Posterior cingulate gyrus (tissue), 11 donors: ENCODE results near the gene LCN9.

Experiments
- DNase-seq, 10 donors: peaks; one replicate each; pipeline versions ENCODE4 v3.0.0 to v3.0.0-alpha.2; 2020 to 2021; ENCODE audit warnings: mixed read lengths in 3 of 10
- intact Hi-C: fragments of 100-400 bp; cut with DNase I; formaldehyde crosslinking; loops from one replicate; pipeline ENCODE4 v1.15.1; 2023

LCN9 gene

DNA sequence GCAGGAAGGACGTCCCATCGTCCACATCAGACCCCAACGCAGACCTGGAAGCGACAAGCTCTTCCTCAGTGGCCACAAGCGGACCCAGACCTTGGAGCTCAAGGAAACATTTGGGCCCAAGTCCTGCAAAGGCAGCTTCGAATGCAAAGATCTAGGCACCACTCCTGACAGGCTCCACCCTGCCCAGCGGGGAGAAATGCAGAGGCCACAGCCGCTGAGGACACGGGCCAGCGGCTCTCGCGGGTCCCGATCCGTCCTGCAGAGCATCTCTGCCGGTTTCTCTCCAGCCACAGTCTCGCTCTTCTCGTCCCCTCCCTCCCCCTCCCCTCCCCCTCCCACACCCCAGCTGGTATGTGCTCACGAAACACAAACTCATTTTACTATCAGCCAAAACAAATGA is 31.3 kb downstream of the LCN9 start:
- no peak for DNase-seq
- intact Hi-C loops = no loop called here

DNA sequence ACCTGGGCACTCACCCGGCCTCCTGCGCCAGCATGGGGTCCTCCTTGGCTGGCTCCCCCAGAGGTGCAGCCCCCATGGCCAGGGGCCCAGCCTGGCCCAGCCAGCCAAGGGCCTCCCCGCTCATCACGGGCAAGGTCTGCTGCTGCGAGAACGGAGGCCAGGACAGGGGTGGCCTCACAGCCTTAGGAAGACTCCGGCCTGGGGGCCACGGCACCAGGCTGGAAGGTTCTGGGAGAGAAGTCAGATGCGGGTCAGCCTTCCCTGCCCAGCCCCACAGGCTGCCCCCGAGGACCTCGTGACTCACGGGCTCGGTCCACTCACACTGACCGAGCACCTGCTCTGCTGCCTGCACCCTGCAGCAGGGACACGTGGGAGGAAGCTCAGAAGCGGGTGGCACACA is 31.9 kb downstream of the LCN9 start:
- intact Hi-C loops = no loop called here
- no peak for DNase-seq

DNA sequence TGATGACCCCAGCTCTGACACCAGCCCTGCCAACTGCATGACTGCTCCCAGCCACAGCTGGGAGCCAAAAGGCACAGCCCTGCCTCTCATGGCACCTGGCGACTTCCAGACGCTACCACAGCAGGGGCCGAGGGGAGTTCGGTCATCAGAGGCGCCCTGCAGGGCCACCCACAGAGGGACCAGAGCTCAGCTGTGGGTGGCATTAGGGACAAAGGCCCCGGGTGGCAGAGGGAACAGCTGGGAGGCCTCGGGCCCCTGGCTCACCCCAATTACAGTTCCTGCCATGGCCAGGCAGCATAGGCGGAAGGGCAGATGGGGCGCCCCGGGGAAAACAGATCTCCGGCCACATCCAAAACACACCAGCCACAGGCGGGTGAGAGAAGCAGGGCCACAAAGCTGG is 32.5 kb downstream of the LCN9 start:
- intact Hi-C loops = no loop called here
- DNase-seq = no peak

DNA sequence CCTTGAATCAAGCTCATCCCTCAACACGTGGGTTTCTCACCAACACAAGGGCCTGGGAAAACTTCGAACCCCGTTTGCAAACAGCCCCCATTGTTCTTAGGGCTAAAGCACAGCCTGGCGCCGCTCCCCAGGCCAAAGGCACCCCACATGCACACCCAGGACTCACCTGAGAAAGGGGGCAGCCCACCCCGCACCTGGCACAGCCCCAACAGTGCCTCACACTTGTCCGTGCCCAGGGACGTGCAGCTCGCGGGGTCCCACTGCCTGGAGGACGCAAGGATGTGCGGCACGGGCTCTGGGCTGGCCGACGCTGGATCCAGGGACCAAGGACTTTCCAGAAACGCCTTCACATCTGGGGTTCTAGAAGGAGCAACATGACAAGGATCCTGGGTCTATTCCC is 33.3 kb downstream of the LCN9 start:
- intact Hi-C loops = no loop called here
- no peak for DNase-seq

DNA sequence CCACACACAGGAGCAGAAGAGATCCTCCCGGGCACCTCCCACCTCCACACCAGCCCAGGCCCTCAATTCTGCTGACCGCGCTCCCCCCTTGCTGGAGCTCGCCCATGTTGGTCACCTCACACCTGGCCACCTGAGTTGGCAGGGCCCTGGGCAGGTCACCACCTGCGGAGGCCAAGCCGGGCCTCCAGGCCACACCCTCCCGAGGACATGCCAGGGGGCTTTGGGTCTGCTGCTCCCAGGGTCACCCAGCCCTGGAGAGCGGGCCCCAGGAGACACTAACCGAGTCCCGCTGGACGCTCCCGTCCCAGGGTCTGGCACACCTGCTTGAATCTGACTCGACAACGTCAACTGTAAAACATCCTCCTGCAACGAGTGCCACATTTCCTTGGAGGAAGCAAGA is 34.1 kb downstream of the LCN9 start:
- no peak for DNase-seq
- intact Hi-C loops = no loop called here

DNA sequence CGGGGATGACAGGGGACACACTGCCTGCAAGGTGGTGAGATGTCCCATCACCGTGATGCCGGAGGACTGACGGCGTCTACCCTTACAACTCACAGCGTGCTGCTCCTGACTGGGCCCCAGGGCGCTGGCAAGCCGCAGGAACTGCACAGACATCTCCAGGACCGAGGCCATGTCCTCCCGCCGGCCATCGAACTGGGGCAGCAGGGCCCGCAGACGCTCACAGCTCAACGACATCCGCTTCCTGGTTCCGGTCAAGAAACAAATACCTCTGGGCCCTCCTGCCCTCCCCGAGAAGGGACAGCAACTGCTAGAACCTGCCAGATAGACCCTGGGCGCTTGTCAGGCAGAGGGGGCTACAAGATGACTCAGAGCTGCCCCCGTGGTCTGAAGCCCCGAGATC is 35.1 kb downstream of the LCN9 start:
- intact Hi-C loops = no loop called here

DNA sequence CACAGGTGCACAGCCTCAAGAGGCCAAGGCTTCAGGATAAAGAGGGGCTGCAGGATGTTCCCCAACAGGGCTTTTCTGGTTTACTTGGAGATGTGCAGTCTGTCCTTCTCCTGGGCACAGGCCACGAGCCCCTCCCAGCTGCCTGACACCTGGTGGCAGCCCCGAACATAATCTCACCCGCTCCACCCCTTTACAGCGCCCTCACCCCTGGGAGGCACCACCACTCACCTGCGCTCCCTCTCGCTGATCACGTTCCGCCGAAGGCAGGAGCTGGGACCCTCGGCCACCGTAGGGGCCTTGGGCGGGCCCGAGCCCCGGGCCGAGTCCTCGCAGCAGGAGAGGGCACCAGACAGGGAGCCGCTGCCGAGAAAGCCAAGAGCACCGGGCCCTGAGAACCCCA is 35.7 kb downstream of the LCN9 start:
- intact Hi-C loops = no loop called here
- DNase-seq = no peak

More for the DNA sequence above, 35.1 kb downstream of the LCN9 start:
- no peak for DNase-seq

- intact Hi-C loops = no loop called here
- DNase-seq = no peak
Measured at GRCh38 chr9:135699440-135699839, 36.3 kb downstream of the LCN9 start, which contains the start of gene SOHLH1. SOHLH1 (minus strand) TSS chr9:135699481; CDS start chr9:135699467, 14 bp downstream.

DNA sequence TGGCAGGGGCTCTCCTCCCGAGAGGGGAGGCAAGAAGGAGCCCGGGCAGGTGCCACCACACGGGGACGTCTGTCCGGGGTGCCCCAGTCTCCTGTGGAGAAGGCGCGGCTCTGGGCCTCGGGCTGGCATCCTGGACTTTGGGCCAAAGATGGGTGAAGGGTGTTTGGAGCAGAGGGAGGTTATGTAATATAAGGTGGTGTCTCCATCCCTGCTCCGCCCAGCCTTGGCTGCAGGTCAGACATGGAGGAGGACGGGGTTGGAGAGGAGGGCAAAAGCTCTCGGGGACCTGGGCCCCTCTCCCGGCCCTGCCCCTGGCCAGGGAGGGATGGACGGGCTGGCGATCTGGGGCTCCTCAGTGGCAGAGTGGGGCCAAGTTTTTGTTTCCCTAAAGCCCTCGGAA is 37.4 kb downstream of the LCN9 start:
- intact Hi-C loops = loop anchor here (5.0 kb wide), 1 partner anchor 422 kb away; no protein-coding TSS in a partner anchor

DNA sequence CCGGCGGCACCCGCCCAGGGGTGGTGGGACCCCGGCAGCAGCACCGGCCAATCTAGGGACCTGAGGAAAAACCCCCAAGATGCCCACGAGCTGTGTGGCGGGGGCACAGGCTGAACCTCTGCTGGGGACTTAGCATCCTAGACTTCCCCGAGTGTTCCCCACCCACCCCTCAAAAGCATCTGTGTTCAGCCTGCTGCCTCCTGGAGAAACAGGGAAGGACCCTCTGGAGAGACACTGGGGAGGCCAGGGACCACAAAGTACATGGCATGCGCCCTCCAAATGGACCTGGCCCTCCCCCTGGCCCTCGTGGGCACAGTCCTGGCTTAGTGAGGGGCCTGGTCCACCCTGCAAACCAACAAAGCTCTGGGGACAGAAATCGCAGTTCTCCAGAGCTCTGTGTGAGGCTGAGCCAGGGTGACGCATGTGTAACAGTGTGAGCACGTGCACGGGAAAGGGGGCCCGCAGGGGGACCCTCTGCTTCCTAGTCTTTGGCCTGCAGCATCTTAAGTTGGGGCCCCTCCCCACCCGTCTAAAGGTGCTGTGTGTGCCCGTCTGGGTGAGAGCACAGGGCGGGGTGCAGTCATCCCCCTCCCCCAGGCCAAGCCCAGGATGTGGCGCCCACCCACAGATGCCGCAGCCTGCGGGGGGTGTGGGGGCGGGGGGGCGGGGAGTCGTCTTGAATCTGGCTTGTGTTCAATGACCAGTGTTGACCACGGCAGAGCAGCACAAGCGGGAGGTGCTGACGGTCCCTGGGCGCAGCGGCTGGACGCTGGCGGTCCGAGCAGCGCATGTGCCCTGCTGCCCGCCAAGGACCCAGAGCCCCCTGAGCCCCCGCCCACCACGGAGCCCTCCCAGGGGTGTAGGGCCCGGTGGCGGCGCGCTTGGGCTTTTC is 38.2 kb downstream of the LCN9 start:
- intact Hi-C loops = loop anchor here (5.0 kb wide), 1 partner anchor 421 kb away; no protein-coding TSS in a partner anchor
- no peak for DNase-seq

More for the DNA sequence above, 37.4 kb downstream of the LCN9 start:
- DNase-seq = no peak

GRCh38 chr9:135701959-135702721 is 39.0 kb downstream of the LCN9 start, which contains the start of gene KCNT1:
KCNT1 (plus strand) TSS chr9:135702185; CDS start chr9:135702259, 74 bp downstream.
- DNase-seq = peak in 8 of 10 donors; percentile 49 to 95 (median 66)
- intact Hi-C loops = loop anchor here (5.0 kb wide), 1 partner anchor 420 kb away; no protein-coding TSS in a partner anchor

- intact Hi-C loops = loop anchor here (5.0 kb wide), 1 partner anchor 419 kb away; no protein-coding TSS in a partner anchor
- peak in 5 of 10 donors; percentile 40 to 92 (median 55) for DNase-seq
Measured at GRCh38 chr9:135703726-135704125, 40.6 kb downstream of the LCN9 start.

DNA sequence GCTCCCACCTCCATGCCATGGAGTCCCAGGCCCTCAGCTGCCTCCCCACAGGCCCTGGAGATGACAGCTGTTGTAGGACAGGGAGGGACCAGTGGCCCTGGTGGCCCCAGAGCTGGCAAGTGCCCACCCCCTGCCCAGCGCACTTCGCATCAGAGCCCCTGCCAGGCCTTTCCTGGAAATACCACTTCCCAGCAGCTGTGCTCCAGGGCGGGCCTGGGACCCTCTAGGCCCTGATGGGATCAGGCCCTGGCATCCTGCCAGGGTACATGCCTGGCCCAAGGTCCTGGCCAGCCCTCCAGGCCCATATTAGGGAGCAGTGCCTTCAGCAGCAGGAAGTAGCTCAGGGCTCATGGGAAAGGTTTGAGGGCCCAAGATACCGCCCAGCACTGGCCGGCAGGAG is 41.4 kb downstream of the LCN9 start:
- DNase-seq = no peak
- intact Hi-C loops = loop anchor here (5.0 kb wide), 1 partner anchor 418 kb away; no protein-coding TSS in a partner anchor

- intact Hi-C loops = no loop called here
- no peak for DNase-seq
Measured at GRCh38 chr9:135705376-135705775, 42.3 kb downstream of the LCN9 start.

DNA sequence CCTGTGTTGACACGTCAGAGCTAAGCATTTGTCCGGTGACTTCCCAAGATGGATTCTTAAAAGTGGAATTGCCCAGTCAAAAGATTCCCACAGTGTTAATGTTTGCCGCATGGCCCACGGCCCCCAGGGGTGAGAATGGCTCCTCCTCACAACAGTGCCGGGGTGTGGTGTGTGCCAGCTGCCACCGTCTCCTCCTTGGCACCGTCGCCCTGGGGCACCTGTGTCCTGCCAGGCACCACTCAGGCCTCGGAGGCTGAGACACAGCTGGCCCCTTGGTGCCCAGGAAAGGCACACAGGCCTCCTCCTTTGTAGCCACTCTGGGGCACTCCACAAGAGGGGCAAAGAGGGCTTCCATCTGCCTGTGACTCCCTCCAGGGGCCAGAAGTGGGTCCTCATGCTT is 43.2 kb downstream of the LCN9 start:
- DNase-seq = no peak
- intact Hi-C loops = no loop called here

DNA sequence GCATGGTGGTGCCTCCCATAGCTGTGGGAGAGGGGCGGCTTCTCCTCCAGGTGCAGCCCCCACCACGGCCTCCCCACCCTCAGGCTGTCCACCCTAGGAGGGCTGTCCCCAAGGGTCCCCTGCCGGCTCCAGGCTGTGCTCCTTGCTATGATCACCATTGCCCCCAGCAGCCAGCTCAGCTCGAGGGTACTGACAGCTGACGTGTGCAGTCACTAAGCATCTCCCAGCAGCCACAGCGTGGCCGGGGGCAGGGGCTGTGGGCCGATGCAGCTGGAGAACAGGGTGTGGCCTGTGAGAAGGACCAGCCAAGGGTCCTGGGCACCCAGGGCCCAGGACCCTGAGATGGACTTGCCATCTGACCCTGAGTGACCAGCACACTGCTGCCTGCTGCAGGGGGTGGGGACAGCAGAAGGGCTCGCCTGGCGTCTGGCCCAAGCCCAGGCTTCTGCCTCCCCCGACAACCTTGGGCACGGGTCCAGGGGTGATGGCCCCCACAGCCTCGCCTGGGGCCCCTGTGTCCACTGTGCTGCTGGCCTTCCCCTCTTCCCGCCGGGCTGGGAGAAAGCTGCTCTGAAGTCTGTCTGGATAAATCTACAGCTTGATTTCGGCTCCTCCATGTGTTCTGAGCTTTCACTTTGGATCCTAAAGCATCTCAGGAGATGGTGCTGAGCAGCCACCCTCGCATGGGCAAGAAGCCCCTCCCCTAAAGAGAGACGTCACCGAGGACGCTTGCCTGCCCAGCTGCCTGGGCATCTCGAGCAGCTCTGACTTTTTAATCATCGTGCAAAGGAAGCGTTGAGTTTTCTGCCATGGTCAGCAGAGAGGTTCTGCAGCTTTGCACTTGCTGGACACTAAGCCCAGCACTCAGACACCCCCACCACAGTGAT is 44.4 kb downstream of the LCN9 start:
- peak in 7 of 10 donors; percentile 43 to 95 (median 70) for DNase-seq
- intact Hi-C loops = no loop called here

- DNase-seq = no peak
- intact Hi-C loops = no loop called here
Measured at GRCh38 chr9:135708164-135708563, 45.1 kb downstream of the LCN9 start.

DNA sequence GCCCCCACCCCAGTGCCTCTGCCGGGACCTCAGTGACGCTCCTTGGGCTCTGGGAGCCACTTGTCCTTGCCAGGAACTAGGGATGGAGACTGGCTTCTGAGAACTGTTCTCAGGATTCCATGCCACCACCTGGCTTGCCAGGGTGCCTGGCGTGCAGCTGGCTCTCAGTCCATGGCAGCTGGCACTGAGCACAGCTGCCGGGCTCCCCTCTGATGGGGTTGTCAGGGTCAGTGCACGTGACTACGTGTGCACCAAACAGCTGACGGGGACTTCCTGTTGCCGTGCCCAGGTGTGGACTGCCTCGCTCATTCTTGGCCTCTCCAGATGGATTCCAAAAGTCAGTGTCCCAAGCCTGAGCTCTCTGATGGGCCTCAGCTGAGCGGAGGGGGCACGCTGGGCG is 48.3 kb downstream of the LCN9 start:
- no peak for DNase-seq
- intact Hi-C loops = no loop called here

DNA sequence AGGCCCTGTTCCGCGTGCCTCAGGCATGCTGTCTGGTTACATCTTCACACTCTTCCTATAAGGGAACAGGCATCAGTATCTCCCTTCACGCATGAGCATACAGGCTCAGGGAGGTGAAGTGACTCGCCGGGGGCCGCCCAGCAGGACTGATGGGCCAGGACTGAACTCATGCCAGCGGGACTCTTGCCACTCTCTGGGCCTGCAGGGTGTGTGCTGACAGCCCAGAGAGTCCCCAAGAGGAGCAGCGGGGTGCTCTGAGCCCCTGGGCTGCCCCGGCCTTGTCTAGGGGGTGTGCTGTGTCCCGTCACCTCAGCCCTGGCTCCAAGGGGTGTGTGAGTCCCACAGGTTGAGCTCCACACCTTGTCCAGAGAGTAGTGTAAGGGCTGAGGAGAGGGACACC is 48.8 kb downstream of the LCN9 start:
- intact Hi-C loops = no loop called here
- no peak for DNase-seq
